Measurements from ENCODE around the gene MPPED2. TPM values are rescaled to one million over a fixed set of nuclear protein-coding genes. Genes with fewer than 3 reads are reported as not detected.

The MPPED2 gene
- total RNA-seq, 1 experiment from 2014 or later = 2.4 TPM

GRCh38 chr11:30364139-30364836 is 221.9 kb downstream of the MPPED2 start:
- H3K4me3 Mint-ChIP-seq = no peak overlapping the region
- POLR2A ChIA-PET = no interaction called here
- H3K4me1 Mint-ChIP-seq = peaks cover 28% of the 10 kb centered on the region
- peak; percentile 52 for ATAC-seq
- no peak for DNase-seq (ENCODE audit: low spot score)
- TF ChIP-seq USF1 (CRISPR knock-in tag; IDR thresholded peaks at IDR 0.05) (no peak), MXD4 (CRISPR knock-in tag; IDR thresholded peaks at IDR 0.05; ENCODE audit: borderline replicate concordance) (no peak), NR1H2 (CRISPR knock-in tag; IDR thresholded peaks at IDR 0.05) (no peak), MAX (CRISPR knock-in tag; IDR thresholded peaks at IDR 0.05) (no peak), SMAD3 (CRISPR knock-in tag; IDR thresholded peaks at IDR 0.05; ENCODE audit: borderline replicate concordance) (no peak), SOX15 (CRISPR knock-in tag; IDR thresholded peaks at IDR 0.05) (no peak), GTF2I (CRISPR knock-in tag; conservative IDR thresholded peaks at IDR 0.05) (no peak), ZBTB43 (CRISPR knock-in tag; IDR thresholded peaks at IDR 0.05) (no peak), PRDM15 (CRISPR knock-in tag; IDR thresholded peaks at IDR 0.05) (no peak), ATF3 (CRISPR knock-in tag; conservative IDR thresholded peaks at IDR 0.05) (no peak), AR (CRISPR knock-in tag; IDR thresholded peaks at IDR 0.05) (no peak), CREM (CRISPR knock-in tag; IDR thresholded peaks at IDR 0.05) (no peak), ZNF232 (CRISPR knock-in tag; IDR thresholded peaks at IDR 0.05) (no peak), E2F4 (CRISPR knock-in tag; IDR thresholded peaks at IDR 0.05; ENCODE audit: borderline replicate concordance, low read depth) (no peak), FOXP4 (CRISPR knock-in tag; IDR thresholded peaks at IDR 0.05) (no peak), ZNF671 (CRISPR knock-in tag; IDR thresholded peaks at IDR 0.05) (no peak), EMX1 (CRISPR knock-in tag; IDR thresholded peaks at IDR 0.05) (no peak), ARID4B (CRISPR knock-in tag; IDR thresholded peaks at IDR 0.05; ENCODE audit: borderline replicate concordance) (no peak)
- H3K27me3 Mint-ChIP-seq (ENCODE audit: low read depth) = peaks cover 2% of the 10 kb centered on the region; the same call in 1 of the 2 replicates
- CTCF ChIA-PET = no interaction called here
- peaks cover 9% of the 10 kb centered on the region for H3K9me3 Mint-ChIP-seq
- 0 out of 2 replicates have a peak, but pooled peaks cover 1% of the 10 kb centered on the region for H3K36me3 Mint-ChIP-seq
- no peak overlapping the region for H3K27ac Mint-ChIP-seq
